Measurements from ENCODE around the gene TUBG2.

TUBG2 gene

DNA sequence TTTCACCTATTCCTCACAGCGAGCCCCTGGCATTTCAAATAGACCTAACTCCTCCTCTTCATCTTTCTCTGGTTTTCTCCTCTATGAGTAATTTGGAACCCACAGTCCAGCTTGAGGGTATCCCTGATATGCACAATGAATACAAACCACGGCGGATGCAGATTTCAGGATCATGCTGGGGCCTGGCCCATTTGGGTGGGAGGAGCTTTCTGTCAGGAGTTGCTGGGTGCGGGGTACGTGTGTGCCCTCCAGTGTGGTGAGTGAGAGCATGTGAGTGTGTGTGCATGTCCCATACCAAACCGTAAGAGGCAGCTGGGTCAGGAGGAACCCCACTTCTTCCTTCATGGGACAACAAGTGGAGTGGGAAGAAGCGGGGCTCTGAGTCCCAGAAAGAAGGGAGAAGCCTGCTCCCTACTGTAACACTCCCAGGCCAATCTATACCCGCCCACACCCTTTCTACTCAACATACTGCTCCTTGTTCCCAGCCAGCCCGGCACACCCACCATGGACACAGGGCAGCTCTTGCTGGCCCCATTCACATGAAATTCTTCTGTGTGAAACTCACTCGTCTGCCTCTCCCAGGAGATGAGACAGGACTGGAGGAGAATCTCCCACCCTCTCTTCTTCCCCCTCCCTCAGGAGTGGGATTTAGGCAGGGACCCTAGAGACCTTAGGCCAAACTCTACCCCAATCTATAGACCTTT lies 41.7 kb downstream of the TUBG2 start:
- DNase-seq, result no peak

DNA sequence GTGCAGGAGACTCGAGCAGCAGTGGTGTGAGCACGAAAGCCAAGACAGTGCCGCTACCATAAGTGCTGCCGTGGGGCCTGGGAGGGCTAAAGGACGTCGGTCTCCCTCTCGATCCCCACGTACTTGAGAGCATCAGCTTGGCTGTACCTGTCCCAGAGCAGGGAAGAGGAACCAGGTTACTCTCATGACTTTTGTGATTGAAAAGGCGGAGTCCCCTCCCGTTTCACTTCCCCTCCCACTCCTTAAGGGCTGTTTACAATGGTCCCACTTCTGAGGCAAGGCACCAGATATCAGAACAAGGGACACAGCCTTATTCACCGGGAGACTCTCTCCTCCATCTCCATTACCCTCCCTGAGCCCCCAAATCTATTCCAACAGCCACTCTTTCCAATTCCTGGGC lies 43.4 kb downstream of the TUBG2 start:
- no peak for DNase-seq

DNA sequence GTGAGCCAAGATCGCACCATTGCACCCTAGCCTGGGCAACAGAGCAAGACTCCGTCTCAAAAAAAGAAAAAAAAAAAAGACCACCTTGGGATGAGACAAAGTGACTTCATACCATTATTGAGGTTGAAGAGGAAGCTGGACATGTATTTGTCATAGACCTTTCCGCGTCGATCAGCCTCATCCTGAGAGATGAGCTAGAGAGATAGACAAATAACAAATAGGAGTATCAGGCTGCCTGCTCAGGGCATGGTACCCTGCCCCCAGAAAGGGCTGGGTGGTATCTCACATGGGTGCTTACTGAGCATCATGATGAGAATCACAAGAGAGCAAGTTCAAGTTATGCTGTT lies 45.4 kb downstream of the TUBG2 start:
- no peak for DNase-seq

DNA sequence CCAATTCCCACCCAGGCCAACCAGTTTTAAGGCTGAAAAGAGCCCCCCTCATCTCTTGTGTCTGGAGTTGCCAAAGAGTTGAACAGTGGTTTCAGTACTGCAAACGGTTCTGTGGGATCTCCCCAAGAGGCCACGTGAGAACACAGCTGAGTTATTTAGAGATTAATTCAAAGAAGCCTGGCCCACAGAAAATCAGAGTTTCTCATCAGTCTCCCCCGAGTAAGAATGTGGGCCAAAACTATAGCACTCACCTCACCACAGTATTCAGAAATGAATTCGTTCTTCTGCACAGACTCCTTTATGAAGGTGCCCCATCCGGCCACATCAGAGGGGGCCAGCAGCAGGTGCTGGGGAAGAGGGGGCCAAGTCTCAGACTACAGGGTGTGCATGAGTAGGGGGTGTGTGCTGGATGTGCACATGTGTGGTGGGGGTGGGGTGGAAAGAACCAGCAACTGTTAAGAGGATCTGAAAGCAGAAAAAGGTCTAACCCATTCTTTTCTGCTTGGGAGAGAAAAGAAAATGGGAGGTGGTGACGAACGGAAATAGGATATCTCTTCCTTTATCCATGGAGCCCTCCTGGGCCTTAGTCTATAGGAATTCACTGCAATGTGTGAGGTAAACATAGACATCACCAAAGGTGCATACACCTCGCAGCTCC lies 45.9 kb downstream of the TUBG2 start:
- no peak for DNase-seq

DNA sequence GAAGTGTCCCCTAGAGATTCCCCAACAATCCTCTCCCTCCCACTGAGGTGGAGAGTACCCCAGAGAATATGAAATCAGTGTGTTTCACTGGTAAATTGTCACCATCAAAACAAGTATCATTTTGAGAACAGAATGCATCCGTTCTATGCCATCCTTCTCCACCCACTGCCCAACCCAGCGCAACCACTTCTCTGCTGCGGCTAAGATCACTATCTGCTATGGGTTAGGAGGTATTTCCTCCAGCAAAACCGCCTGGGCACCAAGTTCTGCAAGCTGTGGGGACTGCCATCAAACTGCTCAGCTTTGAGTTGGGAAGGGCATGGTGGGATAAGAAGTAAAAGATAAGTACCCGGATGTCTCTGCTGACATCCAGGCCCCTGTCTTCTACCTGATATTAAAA lies 47.6 kb downstream of the TUBG2 start:
- DNase-seq, result peak; percentile 95

DNA sequence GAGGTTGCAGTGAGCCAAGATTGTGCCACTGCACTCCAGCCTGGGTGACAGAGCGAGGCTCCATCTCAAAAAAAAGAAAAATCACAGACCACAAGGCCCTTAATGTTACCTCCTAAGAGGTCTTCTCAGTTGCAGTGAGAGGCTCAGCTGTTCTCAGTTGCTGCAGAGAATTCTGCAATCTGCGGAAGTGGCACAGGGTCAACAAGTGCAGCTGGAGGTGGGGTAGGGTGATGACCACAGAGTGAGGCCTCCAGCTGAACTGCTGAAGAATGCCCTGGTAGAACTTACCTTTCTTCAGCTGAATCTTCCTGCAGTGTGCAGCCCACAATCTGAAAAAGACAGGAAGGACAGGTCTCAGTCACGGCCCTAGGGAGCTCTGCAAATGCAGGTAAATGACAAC lies 49.5 kb downstream of the TUBG2 start:
- no peak for DNase-seq

DNA sequence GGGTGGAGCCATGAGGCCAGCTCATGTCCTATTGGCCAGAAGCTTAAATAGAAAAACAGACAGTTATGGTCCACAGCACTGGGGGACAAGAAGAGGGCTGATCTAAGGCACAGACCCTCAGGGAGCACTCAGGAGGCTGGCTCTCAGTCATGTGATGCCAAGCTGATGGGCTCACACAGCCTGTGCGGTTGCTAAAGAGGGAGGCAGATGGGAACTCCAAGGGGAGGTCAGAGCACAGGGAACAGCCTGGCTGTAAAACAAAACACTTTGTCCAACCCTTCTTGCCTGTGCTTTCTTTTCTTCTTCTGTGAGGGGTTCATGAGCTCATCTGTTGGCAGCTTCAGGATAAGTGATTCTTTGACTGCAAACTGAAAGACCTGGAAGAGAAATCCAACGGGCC lies 50.5 kb downstream of the TUBG2 start:
- DNase-seq, result no peak
